ENCODE measurements around the gene NBEAL2.

Gene NBEAL2

GRCh38 chr3:46968783-46969428 is 10.6 kb upstream of the NBEAL2 start:
- H3K27ac Mint-ChIP-seq = peak overlapping the region in 1 of 2 donors; percentile 69
- ATAC-seq = no peak
- H3K4me3 Mint-ChIP-seq = no peak overlapping the region
- DNase-seq = no peak
- no peaks in the 10 kb centered on the region for H3K9me3 Mint-ChIP-seq
- no peaks in the 10 kb centered on the region for H3K27me3 Mint-ChIP-seq
- peaks cover 87% of the 10 kb centered on the region for H3K4me1 Mint-ChIP-seq

DNA sequence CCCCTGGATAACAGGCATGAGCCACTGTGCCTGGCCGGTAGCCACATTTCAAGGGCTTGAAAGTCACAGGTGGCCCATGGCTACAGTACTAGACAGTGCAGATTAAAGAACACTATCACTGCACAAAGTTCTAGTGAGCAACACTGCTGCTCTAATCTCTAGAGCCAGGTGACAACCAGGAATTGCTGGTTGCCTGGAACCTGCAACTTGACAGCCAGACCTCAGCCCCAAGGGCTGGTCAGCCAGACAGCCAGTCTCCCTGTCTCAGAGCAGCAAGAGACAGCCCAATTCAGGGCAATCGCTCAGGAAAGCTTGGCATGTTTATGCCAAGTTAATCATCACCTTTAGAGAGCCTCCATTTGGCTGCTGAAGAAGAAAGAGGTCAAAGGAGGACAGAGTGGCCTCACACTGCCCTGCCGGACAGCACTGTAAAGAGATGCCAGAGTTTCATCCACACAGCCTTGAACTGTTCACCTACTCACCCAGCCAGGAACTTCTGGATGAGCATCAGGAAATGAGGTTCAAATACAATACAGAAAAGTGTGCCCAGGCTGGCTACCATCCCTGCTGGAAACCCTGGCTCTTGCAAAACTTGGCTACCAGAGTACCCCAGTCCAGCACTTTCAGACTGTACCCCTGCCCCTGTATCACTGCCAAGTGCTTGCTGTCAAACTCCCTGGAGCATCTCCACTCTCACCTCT is 8.9 kb upstream of the NBEAL2 start:
- peak overlapping the region; percentile 58 to 65 for H3K27ac Mint-ChIP-seq
- DNase-seq = no peak
- H3K4me1 Mint-ChIP-seq = peaks cover 96% of the 10 kb centered on the region

DNA sequence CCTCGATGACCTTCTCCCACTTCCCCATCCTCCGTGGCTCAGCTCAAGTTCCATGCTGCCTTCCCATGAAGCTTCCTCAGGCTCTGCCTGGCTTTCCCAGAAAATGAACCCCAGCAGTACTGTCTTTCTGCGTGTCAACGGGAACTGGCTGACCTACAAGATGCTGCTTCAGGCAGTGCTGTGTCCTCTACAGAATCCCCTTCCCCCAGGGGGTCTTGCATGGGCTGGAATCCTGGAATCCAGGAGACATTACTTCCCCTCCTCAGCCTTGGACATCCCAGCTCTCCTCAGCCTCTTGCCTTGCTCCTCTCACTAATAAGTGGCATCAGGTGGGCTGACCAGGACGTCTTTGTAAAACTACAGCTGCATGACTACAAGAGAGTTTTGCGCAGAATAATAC is 8.3 kb upstream of the NBEAL2 start:
- H3K27ac Mint-ChIP-seq = peak overlapping the region; percentile 44 to 51
- H3K4me3 Mint-ChIP-seq = peak overlapping the region; percentile 76 to 86

More for the DNA sequence above, 8.9 kb upstream of the NBEAL2 start:
- ATAC-seq = no peak
- no peaks in the 10 kb centered on the region for H3K27me3 Mint-ChIP-seq
- peak overlapping the region in 1 of 2 donors; percentile 86 for H3K4me3 Mint-ChIP-seq
- no peaks in the 10 kb centered on the region for H3K9me3 Mint-ChIP-seq

DNA sequence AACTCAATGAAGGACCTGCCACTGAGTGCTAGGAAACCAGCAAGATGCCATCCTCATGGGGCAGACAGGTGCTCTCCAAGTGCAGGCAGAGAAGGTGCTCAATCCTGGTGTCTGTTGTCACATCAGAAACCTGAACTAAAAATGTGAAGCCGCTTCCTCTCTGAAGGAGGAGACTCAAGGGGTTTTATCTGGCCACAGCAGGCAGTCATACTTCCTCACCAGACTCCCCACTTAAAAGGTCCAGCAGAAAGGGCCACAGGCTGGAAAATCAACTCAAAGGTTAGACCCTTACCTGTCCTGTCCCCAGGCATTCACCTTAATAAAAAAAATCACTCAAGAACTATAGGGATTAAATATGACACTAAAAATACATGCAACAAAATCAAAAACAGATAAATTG is 7.7 kb upstream of the NBEAL2 start:
- Mint-ChIP-seq H3K27ac (peak overlapping the region; percentile 84 to 95), H3K9me3 (no peaks in the 10 kb centered on the region), H3K27me3 (no peaks in the 10 kb centered on the region), H3K4me3 (peak overlapping the region; percentile 76 to 86), H3K4me1 (peaks cover 91% of the 10 kb centered on the region)
- DNase-seq (no peak), ATAC-seq (no peak)

More for the DNA sequence above, 8.3 kb upstream of the NBEAL2 start:
- H3K9me3 Mint-ChIP-seq = no peaks in the 10 kb centered on the region
- ATAC-seq (no peak), DNase-seq (no peak)
- no peaks in the 10 kb centered on the region for H3K27me3 Mint-ChIP-seq
- peaks cover 94% of the 10 kb centered on the region for H3K4me1 Mint-ChIP-seq

DNA sequence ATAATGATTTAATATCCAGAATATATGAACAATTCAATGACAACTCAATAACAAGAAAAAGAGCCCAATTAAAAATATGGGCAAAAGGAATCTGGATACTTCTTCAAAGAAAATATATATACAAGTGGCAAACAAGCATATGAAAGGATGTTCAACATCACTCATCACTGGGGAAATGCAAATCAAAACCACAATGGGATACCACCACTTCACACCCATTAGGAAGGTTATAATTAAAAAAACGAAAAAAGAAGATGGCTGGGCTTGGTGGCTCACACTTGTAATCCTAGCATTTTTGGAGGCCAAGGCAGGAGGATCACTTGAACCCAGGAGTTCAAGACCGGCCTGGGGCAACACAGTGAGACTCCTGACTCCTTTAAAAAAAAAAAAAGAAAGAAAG is 7.1 kb upstream of the NBEAL2 start:
- Mint-ChIP-seq H3K27me3 (no peaks in the 10 kb centered on the region), H3K9me3 (no peaks in the 10 kb centered on the region), H3K4me1 (peaks cover 88% of the 10 kb centered on the region), H3K27ac (peak overlapping the region in 1 of 2 donors; percentile 60), H3K4me3 (peak overlapping the region; percentile 76 to 86)
- no peak for DNase-seq
- ATAC-seq = peak; percentile 16

GRCh38 chr3:46974421-46975171 is 4.9 kb upstream of the NBEAL2 start:
- H3K27ac Mint-ChIP-seq = peak overlapping the region in 1 of 2 donors; percentile 31
- peak overlapping the region; percentile 93 to 96 for H3K4me3 Mint-ChIP-seq
- ATAC-seq (no peak), DNase-seq (no peak)
- no peaks in the 10 kb centered on the region for H3K9me3 Mint-ChIP-seq
- H3K4me1 Mint-ChIP-seq = peaks cover 84% of the 10 kb centered on the region
- no peaks in the 10 kb centered on the region for H3K27me3 Mint-ChIP-seq

GRCh38 chr3:46976326-46977190 is 2.9 kb upstream of the NBEAL2 start, which contains the start of gene CCDC12:
TSS of gene CCDC12 (minus strand) at chr3:46976745. CDS start at chr3:46976732, 13 bp downstream.
- peaks cover 76% of the 10 kb centered on the region for H3K4me1 Mint-ChIP-seq
- peak; percentile 83 for ATAC-seq
- H3K9me3 Mint-ChIP-seq = no peaks in the 10 kb centered on the region
- H3K4me3 Mint-ChIP-seq = peak within 1 kb of the TSS; percentile 93 to 96
- peak; percentile 93 to 95 for DNase-seq
- H3K27me3 Mint-ChIP-seq = no peaks in the 10 kb centered on the region
- H3K27ac Mint-ChIP-seq = peak within 1 kb of the TSS; percentile 98

GRCh38 chr3:46977811-46978195 is 1.7 kb upstream of the NBEAL2 start:
- Mint-ChIP-seq H3K4me1 (peaks cover 76% of the 10 kb centered on the region), H3K27ac (peak overlapping the region in 1 of 2 donors; percentile 65), H3K4me3 (peak overlapping the region; percentile 93 to 96), H3K27me3 (no peaks in the 10 kb centered on the region), H3K9me3 (no peaks in the 10 kb centered on the region)
- ATAC-seq (no peak), DNase-seq (no peak)

- Mint-ChIP-seq H3K27me3 (no peaks in the 10 kb centered on the region), H3K27ac (no peak overlapping the region), H3K4me3 (peak overlapping the region; percentile 93 to 96), H3K9me3 (no peaks in the 10 kb centered on the region), H3K4me1 (peaks cover 74% of the 10 kb centered on the region)
- DNase-seq (no peak), ATAC-seq (no peak)
Measured at GRCh38 chr3:46978381-46978780, 1.1 kb upstream of the NBEAL2 start.

DNA sequence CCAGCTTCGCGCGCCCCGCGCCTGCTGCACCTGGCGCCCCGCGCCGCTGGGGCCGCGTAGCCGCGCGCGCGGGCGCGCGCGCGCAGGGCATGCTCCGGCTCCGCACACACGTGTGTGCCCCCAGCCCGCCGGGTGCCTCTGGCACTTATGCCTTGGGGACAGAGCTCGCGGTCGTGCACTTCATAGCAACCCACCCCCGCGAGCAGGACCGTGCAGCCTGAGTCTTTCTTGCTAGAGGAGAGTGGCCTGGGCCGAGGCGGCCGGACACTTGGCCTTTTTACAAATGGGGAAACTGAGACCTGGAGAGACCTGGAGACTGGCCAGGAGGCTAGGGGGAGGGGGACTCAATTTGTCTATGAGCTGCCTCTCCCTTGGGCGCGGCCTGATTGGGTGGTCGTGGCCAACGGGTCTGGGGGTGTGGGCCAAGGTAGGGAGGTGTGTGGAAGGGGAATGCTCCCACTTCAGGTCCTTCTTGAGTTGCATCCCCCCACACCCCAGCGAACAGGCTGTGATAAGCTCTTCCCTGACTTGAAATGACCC is 562 bp downstream of the NBEAL2 start:
- ATAC-seq (peak; percentile 36), DNase-seq (peak in 1 of 2 donors; percentile 33)
- peak overlapping the region in 1 of 2 donors; percentile 72 for H3K27ac Mint-ChIP-seq
- no peaks in the 10 kb centered on the region for H3K9me3 Mint-ChIP-seq
- H3K27me3 Mint-ChIP-seq = no peaks in the 10 kb centered on the region
- peak overlapping the region; percentile 88 to 90 for H3K4me3 Mint-ChIP-seq
- peaks cover 70% of the 10 kb centered on the region for H3K4me1 Mint-ChIP-seq

DNA sequence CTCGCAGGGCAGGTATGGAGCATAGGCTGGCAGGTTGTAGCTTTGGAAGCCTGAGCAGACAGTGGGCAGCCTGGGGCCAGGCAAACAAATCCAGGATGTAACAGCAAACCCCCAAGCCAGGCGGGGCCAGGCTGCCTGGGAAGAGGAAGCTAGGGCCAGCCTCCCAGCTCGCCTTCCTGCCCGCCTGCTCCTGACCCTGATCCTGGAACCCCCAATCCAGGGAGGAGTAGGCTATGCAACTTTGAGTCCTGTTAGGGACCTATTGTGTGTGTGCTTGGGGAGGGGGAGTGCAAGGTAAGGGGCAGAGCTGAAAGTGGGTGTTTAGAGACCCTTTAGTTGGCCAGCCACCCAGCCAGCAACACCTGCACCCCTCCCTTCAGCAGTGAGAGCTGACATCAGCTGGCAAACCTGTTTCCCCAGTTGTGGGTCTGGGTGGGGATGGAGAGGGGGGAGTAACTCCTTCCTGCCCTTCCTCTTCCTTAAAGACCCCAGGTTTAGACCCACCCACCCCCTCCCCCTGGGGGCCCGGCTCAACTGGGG is 2.5 kb downstream of the NBEAL2 start:
- DNase-seq (no peak), ATAC-seq (no peak)
- Mint-ChIP-seq H3K4me3 (no peak overlapping the region), H3K9me3 (no peaks in the 10 kb centered on the region), H3K4me1 (peaks cover 81% of the 10 kb centered on the region), H3K27ac (no peak overlapping the region), H3K27me3 (no peaks in the 10 kb centered on the region)

GRCh38 chr3:46982546-46982945 is 3.1 kb downstream of the NBEAL2 start:
- H3K9me3 Mint-ChIP-seq = no peaks in the 10 kb centered on the region
- DNase-seq (no peak), ATAC-seq (no peak)
- H3K27me3 Mint-ChIP-seq = no peaks in the 10 kb centered on the region
- H3K4me3 Mint-ChIP-seq = no peak overlapping the region
- peaks cover 81% of the 10 kb centered on the region for H3K4me1 Mint-ChIP-seq
- peak overlapping the region; percentile 36 to 86 for H3K27ac Mint-ChIP-seq

DNA sequence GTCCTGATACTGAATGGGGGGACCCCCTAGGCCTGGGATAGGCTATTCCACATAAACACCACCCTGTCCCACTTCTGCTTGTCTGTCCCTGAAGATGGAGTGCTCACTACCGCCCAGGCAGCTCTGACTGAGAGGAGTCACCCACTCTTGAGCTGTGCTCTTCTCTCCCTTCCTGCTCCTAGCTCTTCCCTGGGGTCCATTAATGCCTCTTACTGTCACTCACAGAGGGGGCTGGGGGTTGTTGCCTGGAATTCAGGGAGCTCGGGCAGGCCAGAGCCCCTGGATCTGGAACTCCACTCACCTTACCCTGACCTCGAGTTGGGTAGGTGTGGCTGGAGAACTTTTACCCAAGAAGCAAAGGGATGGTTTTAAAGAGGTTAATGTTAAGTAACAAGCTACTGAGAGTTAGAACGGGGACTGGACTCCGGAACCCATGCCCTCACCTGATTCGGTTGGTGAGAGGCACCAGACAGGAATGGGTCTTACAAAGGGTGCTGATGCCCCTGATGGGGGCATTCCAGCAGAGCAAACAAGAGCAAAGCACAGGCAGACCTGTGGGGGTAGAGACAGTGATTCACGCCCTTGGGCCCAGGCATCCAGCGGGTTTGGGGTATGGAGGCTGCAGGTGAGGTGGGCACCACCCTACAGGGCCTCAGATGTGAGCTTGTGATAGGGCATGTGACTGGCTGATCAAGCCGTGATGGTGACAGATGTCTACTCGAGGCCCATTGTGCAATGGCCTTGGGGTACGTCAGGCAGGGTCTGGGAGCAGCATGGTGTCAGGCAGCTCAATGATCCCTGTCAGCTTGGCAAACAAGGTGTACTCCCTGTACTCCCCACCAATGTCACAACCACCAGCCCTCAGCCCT is 5.4 kb downstream of the NBEAL2 start:
- DNase-seq (no peak), ATAC-seq (no peak)
- Mint-ChIP-seq H3K27me3 (no peaks in the 10 kb centered on the region), H3K9me3 (no peaks in the 10 kb centered on the region), H3K4me3 (no peak overlapping the region), H3K27ac (no peak overlapping the region), H3K4me1 (peaks cover 87% of the 10 kb centered on the region)

DNA sequence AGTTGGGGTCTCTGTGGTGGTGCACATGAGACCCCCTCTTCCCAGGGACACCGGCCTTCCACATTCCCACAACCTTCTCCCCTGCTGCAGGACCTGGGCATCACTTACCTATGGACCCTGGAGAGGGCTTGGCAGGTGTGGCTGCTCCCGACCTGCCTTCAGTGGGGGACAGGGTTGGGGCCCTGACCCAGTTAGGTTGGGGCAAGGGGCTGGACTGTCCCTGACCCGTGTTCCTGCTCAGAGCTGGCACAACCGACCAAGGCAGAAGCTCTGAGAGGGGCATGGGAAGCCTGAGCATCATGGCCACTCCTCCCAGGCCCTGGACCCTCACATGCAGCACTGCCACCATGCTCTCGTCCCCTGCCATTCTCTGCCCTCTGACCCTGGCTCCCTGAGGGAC is 6.1 kb downstream of the NBEAL2 start:
- no peak overlapping the region for H3K4me3 Mint-ChIP-seq
- no peak for DNase-seq

More for the DNA sequence above, 6.1 kb downstream of the NBEAL2 start:
- Mint-ChIP-seq H3K9me3 (no peaks in the 10 kb centered on the region), H3K4me1 (peaks cover 92% of the 10 kb centered on the region), H3K27ac (peak overlapping the region in 1 of 2 donors; percentile 20), H3K27me3 (no peaks in the 10 kb centered on the region)
- no peak for ATAC-seq
